Dendritic cell treated with granulocyte-macrophage colony-stimulating factor and Interleukin-4, amounts not matched to agents 40 ng/mL and 50 ng/mL, for 4 days (primary cell): ENCODE measurements around the gene FCGR2B.
A peak's percentile ranks its signal among the peaks of the same experiment; 100 is the strongest.
"Not testable (repeated sequence)": the region's sequence is repeated elsewhere in the genome, so short reads cannot be mapped to it uniquely, and the experiment has no call there.

Source experiments
- H3K27ac Mint-ChIP-seq: one replicate; pipeline ENCODE4 v1.8.0; 2022; ENCODE audit warnings: mild to moderate bottlenecking, mixed read lengths
- H3K27me3 Mint-ChIP-seq: one replicate; pipeline ENCODE4 v1.8.0; 2022; ENCODE audit warnings: mild to moderate bottlenecking, mixed read lengths
- H3K36me3 Mint-ChIP-seq: one replicate; pipeline ENCODE4 v1.8.0; 2022; ENCODE audit warnings: low read depth, mixed read lengths
- H3K4me1 Mint-ChIP-seq: one replicate; pipeline ENCODE4 v1.8.0; 2022; ENCODE audit warnings: low read depth, mixed read lengths
- H3K4me3 Mint-ChIP-seq: one replicate; pipeline ENCODE4 v1.8.0; 2022; ENCODE audit warnings: mild to moderate bottlenecking, moderate library complexity, mixed read lengths
- H3K9me3 Mint-ChIP-seq: one replicate; pipeline ENCODE4 v1.8.0; 2022; ENCODE audit warnings: mixed read lengths
- intact Hi-C: fragments of 100-400 bp; cut with micrococcal nuclease; formaldehyde crosslinking; loops from one replicate; pipeline ENCODE4 v1.15.0; 2022

Gene FCGR2B

DNA sequence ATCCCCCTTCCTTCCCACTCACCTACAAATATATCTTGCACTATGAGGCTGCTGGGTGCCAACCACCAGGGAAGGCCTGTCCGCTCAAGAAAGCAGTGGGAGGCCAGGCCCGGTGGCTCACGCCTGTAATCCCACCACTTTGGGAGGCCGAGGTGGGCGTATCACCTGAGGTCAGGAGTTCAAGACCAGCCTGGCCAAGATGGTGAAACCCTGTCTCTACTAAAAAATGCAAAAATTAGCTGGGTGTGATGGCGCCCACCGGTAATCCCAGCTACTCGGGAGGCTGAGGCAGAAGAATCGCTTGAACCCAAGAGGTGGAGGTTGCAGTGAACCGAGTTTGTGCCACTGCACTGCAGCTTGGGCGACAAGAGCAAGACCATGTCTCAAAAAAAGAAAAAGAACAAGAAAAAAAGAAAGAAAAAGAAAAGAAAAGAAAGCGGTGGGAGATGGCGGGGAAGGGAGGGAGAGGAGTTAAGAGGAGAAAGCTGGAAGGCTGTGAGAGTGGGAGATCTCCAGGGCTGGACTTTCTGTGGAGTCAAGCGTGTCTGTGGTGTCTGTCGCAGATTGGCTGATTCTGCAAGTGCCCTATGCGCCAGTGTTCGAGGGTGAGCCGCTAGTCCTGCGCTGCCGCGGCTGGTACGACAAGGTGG, 62.4 kb downstream of the FCGR2B start:
- peaks cover 13% of the 10 kb centered on the region for H3K27me3 Mint-ChIP-seq
- H3K9me3 Mint-ChIP-seq, H3K36me3 Mint-ChIP-seq, intact Hi-C loops: not testable (repeated sequence)
- peaks cover 86% of the 10 kb centered on the region for H3K4me1 Mint-ChIP-seq
- H3K27ac Mint-ChIP-seq, result peak overlapping the region; percentile 86
- H3K4me3 Mint-ChIP-seq, result peak overlapping the region; percentile 82

- Mint-ChIP-seq H3K27me3 (peaks cover 13% of the 10 kb centered on the region), H3K4me3 (peak overlapping the region; percentile 82), H3K36me3 (peaks cover 6% of the 10 kb centered on the region), H3K9me3 (no peaks in the 10 kb centered on the region), H3K27ac (peak overlapping the region; percentile 86), H3K4me1 (peaks cover 81% of the 10 kb centered on the region)
- intact Hi-C loops, result no loop called here
These were observed 63.0 kb downstream of the FCGR2B start for GRCh38 chr1:161725908-161726472.

DNA sequence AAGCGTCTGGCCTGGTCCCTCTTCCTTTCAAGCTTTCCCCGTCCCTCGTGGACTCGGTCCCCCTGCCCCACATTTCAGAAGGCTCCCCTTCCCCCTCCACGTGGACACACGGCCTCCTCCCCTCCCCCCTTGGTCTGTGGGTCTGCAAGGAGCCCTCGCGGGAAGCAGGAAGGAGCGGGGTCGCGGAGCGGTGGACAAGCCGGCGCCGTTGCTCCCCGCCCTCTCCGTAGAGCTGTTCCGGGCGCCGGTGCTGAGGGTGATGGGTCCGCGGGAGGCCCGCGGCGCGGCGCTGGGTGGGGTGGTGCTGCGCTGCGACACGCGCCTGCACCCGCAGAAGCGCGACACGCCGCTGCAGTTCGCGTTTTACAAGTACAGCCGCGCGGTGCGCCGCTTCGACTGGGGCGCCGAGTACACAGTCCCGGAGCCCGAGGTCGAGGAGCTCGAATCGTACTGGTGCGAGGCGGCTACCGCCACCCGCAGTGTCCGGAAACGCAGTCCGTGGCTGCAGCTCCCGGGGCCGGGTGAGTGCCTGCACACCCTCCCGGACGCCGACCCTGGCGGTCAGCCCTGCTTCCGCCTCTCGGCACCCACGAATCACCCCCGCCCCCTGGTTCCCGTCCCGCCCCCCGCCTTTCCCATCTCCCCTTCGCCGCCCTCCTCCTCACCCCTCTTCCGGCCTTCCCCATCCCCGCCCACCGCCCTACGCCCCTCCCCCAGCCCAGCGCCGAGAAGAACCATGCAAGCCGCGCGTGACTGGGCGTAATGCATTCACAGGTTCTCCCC, 63.7 kb downstream of the FCGR2B start:
- Mint-ChIP-seq H3K4me3 (peak overlapping the region; percentile 82), H3K27me3 (peaks cover 17% of the 10 kb centered on the region), H3K27ac (peak overlapping the region; percentile 86), H3K4me1 (peaks cover 74% of the 10 kb centered on the region), H3K9me3 (no peaks in the 10 kb centered on the region), H3K36me3 (peaks cover 6% of the 10 kb centered on the region)
- intact Hi-C loops, result no loop called here

- peaks cover 6% of the 10 kb centered on the region for H3K36me3 Mint-ChIP-seq
- H3K9me3 Mint-ChIP-seq, result no peaks in the 10 kb centered on the region
- intact Hi-C loops, result no loop called here
- H3K4me1 Mint-ChIP-seq, result peaks cover 67% of the 10 kb centered on the region
- H3K4me3 Mint-ChIP-seq, result peak overlapping the region; percentile 82
- peak overlapping the region; percentile 86 for H3K27ac Mint-ChIP-seq
- H3K27me3 Mint-ChIP-seq, result peaks cover 19% of the 10 kb centered on the region
These were observed 64.4 kb downstream of the FCGR2B start for GRCh38 chr1:161727256-161727924.
